CD4-positive, alpha-beta T cell treated with Interleukin-10 for 1 hour (primary cell): Measurements from ENCODE around the gene OSBP2.
A peak's percentile ranks its signal among the peaks of the same experiment; 100 is the strongest.

Experiments used
- DNase-seq: peaks from one replicate; pipeline ENCODE4 v3.0.0-alpha.2; 2020

Gene OSBP2

DNA sequence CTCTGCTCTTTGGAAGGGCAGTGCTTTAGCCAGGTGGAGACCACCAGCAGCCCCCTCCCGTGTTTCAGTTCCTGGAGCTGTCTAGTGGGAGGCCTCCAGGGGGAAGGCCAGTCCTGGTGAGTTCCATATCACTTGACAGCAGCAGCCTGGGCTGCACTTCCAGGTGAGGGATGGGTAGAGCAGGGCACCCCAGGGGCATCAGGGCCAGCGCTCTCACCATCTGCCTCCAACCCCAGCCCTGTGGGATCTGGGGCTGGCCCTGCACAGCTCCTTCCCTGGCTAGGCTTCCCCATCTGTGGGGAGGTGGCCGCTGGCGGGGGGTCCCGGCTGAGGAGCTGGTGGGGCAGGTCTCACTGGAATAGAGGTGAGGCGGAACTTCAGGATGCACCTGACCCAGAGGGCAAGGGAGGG, 213.4 kb downstream of the OSBP2 start:
- no peak for DNase-seq

DNA sequence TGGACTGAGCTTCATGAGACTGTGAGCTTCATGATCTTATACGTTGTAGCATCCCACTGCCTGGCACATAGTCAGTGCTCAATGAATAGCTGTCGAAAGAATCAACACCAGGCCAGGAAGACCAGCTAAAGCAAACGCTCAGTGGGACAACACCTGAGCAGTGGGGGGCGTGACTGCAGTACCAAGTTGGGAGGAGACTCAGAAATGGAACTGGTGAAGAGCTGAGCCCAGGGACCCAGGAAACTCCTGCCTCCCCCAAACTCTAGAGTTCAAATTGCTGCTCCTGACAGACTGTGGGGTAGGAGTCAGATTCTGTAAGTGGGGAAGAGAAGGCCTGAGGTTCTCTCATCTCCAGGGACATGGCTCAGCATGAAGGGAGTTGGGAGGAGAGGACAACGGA, 214.6 kb downstream of the OSBP2 start:
- no peak for DNase-seq

DNA sequence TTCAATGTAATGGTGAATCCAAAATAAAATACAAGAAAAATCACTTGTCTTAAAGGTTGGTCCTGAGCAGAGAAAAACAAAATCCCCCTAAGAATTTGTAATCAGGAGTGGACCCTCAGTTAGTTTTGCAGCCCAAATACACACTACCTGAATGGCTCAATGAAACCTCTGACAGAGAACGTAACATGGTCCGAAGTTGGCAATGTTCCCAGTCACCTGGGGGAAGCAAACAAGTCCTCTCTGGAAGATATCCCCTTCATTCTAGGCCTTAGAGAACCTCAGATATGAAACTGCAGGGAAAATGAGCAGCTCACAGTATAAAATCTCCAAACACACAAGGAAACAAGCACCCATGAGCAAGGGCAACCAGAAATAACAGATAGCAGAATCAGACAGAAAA, 215.7 kb downstream of the OSBP2 start:
- no peak for DNase-seq

DNA sequence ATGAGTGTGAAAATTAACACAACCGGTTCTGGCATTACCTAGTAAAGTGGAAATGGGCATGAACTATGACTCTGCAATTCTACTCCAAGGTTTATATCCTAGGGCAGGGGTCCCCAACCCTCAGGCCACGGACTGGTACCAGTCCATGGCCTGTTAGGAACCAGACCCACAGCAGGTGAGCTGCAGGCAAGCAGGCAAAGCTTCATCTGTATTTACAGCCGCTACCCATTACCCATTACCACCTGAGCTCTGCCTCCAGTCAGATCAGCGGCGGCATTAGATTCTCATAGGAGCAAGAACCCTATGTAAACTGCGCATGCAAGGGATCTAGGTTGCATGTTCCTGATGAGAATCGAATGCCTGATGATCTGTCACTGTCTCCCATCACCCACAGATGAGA, 224.1 kb downstream of the OSBP2 start:
- no peak for DNase-seq

DNA sequence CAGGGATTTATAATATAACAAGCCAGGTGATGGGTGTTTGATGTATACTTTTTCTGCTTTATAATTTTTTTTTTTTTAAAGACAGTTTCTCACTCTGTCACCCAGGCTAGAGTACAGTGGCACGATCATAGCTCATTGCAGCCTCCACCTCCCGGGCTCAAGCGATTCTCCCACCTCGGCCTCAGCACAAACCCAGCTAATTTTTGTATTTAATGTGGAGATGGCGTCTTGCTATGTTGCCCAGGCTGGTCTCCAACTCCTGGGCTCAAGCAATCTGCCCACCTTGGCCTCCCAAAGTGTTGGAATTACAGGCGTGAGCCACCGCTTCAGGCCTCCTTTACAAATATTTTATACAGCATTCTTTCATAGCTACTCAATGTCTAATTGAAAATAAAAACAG, 225.3 kb downstream of the OSBP2 start:
- DNase-seq, result no peak

DNA sequence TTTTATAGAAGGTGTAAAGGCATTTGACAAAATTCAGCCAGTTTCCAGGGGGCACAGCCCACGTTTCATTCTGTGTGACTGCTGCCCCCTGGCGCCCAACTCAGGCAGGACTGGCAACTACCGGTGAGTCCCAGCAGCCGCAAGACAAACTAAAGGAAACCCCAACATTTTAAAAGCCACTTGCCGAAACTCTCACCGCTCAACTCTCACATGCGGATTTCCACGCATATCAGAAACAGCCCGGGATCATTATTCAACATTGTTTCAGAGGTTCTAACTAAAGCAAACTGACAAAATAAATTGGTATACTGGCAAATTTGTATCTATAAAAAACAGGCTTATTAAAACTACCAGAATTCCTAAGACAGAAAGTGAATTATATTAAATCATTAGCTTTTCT, 225.7 kb downstream of the OSBP2 start:
- DNase-seq, result peak; percentile 85

DNA sequence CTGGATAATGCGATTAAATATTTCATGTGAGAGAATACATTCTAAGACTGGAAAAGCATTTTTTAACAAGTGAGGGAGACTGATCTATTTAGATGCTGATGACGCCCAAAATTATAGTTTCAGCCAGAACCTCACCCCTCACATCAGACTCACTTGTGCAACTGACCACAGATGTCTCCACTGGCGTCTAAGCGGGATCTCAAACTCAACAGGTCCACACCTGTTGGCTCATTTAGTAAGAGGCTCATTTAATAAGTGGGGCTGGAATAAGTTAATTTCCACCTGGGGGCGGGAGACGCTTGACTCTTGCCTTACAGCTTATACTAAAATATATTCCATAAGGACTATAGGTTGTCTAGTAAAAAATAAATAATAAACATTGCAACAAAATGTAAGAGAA, 226.4 kb downstream of the OSBP2 start:
- no peak for DNase-seq

DNA sequence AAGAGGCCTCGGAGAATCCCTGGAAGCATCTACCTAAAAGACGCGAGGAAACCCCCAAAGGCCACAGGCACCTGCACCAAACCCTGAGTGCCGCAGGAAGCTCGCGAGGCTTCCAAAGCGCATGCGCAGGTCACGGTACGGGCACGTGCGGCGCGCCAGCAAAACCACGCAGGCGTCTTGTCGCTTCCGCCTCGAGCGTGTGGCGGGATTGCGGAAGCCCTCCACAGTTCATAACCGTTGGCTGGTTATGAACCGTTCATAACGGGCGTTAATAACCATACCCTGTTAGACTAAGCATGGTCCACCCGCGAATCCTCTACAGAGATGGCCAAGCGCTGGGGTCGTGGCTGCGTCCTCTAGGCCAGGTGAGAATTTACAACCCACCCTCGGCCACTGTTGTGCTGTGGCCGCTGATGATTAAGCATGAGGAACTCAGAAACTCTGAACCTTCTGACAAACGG, 227.5 kb downstream of the OSBP2 start:
- DNase-seq, result peak; percentile 88

DNA sequence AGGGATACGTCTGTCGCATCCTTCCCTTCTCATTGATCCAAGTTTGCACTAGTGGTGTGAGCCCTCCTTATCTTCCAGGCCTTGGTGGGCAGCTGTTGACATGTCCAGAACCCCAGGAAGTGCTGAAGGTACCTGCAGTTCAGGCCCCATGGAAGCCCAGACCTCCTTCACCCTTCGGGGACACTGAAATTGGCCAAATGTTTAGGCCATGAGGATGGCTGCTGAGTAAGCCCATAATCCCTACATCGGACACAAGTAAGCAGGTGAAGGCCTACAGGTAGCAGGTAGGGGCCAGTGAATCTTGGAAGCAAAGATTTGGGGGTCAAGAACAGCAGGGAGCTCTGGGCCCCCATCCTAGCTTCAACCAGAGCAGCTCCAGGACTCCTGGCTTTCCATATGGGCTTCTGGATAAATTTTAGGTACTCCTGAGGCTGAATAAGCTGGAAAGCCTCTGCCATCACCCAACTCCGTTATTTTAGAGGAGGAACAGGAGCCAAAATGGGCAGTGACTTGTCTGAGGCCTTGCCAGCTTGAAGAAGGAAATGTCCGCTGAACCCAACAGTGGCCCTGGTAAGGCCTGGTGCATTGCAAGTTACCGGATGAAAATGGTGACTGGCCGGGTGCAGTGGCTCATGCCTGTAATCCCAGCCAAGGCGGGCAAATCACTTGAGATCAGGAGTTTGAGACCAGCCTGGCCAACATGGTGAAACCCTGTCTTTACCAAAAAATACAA, 228.7 kb downstream of the OSBP2 start:
- no peak for DNase-seq

DNA sequence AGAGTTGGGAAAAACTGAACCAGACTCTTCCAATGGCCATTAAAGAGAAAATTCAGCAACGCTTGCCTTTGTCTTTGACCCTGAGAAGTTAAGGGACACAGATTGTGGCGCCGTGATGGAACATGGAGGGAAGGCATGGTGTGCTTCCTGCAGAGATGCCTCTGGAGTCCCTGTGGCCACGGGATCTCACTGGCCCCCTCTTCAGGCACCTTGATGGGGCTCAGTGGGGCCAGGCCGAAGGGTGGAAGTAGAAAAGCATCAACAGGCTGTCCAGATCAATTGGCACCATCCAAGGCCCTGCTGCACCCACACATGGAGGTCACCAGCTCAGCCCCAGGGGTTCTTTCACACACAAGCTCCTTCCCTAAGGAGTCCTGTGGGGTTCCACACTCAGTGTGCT, 231.0 kb downstream of the OSBP2 start:
- no peak for DNase-seq

DNA sequence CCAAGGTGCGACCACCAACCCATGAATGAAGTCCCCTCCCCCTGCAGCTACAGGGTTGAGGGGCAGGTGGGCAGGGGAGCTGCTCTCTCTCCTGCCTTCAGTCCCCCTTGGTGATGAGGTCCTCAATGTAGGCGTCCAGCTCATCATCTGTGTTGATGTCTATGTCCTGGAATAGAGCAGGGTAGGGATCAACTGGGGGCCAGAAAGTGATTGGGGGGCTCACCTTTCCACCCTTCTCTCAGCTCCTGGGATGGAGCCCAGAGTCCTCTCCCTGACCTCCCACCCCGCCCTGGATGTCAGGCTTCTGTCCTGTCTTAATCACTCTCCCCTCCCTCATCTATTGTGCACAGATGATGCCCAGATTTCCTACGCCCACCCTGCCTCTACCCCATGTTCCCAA, 232.0 kb downstream of the OSBP2 start:
- DNase-seq, result no peak

DNA sequence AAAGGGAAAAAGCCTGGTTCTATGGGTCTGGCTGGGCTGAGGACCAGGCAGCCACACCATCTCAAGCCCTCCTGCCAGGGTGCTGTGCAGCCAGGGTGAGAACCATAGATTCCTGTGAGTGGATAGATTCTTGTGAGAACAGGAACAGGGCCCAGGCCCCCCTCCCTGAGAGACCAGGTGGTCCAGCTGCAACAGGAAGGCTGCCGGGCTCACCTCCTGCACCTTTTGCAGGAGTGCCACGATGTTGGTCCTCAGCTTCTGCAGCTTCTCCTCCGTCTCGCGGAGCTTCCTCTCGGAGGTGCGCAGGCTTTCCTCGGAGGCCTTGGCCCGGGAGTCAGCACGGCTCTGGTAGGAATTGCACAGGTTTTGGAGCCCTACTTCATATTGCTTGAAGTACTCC, 233.1 kb downstream of the OSBP2 start:
- no peak for DNase-seq

DNA sequence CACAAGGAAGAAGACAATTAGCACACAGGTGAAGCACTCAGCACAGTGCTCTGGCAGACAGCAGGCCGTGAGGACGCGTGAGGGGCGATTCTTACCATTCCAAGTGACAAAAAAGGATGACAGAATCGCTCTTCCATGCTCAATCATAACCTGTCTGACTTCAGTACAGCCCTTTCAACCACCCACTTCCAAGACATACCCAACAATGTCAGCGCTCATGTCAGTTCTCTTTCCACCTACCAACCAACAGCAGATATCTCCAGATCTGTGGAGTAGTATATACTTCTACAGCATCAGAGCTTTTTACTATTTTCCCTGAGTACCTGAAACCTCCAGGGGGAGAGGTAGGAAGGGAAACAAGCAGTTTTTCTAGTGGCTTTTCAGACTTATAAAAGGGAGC, 233.7 kb downstream of the OSBP2 start:
- no peak for DNase-seq

DNA sequence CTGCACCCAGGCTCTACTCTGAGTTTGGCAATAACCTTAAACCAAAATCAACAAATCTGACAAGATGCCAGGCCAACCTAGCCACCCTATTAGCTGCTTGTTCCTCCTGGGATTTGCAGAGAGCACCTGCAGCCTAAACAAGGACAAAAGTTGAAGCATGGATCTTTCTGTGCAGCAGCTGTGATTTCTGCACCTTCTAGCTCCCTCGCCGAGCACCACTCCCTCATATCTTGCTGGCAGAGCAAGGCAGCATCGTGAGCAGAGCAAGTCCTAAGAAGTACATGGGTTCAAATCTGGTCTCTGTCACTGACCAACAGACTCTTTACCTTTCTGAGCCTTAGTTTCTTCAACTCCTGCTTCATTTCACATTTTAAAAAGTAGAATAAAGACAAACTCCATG, 235.6 kb downstream of the OSBP2 start:
- DNase-seq, result no peak

DNA sequence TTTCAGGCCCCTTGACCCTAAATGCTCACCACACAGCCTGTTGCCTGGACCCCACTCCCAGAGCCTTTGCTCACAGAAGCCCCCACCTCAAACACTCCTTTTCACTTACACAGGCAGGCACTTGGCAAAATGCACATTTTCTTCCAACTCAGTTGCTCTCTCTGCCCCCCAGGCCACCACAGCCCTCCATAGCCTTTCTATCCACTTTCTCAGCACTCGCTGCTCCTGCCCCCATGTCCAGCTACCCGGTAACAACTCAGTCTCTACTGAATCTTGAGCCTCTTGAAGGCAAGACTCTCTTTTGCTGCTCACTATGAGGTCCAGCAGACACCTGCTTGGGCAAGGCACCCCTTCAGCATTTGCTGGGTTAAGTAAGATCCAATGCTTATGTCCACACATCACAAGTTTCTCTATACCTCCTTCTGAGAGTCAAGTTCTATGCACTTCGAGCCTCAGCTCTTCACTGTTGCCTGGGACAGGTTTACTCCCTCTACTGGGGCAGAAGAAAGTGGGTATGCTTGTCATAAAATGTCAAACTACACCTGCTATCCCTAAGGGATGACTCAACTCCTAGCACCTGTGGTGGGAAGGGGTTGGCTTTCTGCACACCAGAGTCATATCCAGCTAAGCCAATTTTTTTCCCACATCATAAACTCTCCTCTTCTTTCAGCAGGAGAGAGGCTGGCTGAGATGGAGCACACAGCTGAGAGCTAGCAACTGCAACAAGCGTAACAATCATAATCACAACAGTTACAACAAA, 237.0 kb downstream of the OSBP2 start:
- DNase-seq, result no peak

DNA sequence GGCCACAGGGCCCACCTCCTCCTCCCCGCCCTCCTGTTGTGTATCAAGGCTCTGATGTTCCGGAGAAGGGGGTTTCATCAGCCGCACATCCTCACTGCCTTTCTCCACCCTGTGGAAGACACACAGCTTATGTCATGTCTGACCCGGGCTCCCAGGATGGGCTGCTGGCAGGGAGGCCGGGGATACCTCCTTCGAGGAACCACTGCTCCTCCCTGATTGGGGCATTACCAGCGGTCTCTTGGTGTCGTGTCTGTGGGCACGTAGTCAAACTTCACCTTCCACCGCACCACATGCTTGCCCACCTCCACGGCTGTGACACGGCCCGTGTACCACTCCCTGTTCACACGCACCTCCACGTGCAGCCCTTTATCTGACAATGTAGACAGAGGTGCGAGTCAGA, 238.0 kb downstream of the OSBP2 start:
- no peak for DNase-seq

DNA sequence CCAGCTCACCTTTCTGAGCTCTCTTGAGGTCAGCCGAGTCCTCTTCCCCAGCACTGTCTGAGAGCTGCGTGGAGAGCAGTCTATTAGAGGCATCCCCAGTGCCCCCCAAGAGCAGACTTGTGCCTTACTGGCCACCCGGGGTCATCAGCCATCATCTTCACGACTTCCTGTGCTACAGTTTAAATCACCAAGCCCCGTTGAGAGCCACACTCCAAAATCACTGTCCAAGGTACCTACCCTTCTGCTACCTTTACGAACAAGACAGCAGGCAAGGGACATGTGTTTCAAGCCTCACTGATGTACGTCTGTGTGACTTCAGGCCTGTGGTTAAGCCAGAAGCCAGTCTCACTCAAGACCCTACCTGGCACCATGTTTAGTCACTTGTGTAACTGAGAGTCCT, 238.8 kb downstream of the OSBP2 start:
- no peak for DNase-seq

DNA sequence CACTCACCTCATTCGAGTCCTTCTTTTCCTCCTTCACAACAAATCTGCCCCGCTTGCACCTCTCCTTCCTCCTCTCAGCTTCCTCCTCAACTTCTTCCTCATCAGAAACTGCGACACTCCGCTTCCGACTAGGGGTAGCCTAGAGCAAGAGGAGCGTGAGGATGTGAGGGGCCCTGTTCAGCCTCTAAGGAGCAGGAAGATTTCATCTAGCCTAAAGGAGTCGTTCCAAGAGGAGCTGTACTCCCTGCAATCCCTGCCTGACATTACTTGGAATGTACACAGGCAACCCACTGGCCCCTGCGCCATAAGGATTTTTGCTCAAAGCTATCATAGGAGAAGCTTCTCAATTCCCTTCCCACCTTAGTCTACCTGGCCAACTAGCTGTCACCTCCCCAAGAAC, 239.4 kb downstream of the OSBP2 start:
- no peak for DNase-seq

DNA sequence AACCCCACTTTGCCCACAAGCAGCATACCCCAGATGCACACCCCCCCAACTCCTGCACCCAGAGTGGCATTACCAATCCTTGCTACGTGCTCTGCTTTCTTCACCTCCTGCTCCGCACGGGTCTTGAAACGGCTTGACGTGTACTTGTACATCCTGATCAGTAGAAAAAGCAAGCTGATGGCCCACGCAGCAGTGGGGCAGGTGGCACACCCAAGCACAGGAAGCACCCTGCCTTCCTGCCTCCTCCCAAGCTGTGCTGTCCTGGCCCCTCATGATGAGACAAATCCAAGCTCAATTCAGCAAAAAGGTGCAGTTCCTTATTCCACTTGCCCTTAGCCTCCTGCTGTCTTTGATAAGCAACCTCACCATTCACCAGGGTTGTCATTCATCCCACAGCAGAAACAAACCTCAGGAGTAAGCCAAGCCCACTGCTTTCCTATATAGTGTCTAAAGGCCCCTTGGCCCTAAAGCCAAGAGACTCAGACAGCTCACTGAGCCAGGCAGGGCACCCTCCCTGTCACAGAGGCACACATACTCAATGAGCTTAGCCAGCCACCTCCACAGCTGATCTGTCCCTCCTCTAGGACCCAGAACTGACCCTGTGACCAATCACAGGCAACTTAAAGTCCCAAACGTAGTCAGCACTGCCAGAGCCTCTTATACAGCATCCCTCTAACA, 246.2 kb downstream of the OSBP2 start:
- DNase-seq, result peak; percentile 53

DNA sequence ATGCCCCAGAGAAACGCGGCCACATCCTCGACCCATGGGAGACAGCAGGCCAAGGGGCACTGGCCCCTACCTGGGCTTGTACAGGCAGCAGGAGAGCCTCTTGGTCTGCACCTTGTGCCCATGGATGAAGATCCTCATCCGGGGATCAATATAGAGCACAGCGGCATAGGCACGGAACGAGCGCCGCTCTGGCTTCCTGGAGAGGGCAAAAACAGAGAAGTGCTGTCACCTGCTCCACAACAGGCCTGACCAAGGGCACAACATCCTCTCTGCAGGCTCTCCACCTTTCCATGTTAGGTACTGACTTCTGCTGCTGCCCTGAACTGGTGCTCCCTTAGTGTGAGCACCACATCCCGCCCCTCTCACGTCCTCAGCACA, 246.7 kb downstream of the OSBP2 start:
- no peak for DNase-seq

DNA sequence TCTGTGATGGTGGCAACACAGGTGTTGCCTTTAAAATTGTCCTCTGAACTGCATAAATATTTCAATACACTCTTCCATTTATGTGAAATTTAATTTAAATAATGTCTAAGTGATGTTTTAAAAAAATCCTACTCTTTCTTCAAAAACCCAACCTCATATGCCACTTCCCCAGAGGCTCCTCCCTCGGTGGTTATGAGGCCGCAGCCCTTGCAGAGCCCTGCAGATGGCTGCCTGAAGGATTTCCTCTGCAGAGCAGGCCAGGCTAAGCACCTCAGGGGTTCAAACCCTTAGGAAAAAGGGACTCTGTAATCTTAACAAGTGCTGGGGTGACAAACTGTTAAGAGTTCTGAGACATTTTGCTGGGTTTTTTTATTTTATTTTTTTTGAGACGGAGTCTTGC, 248.7 kb downstream of the OSBP2 start:
- DNase-seq, result peak; percentile 67

DNA sequence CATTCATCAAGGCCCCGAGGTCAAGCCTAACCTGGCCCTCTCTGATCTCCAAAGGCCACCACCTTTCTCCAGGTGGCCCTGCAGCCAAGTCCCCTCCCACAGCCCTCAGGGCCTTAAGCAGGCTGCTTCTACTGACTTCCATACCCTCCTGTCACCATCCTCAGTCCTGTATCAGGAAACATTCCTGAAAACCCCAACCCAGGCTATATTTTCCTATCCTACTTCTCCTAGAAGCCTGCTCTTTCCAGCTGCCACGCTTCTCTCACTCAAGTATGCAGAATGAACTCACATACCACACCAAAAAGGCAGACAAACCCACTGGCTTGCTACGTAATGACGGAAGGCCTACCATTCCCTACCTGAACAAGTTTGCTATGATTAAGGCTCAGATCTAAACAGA, 250.3 kb downstream of the OSBP2 start:
- no peak for DNase-seq

DNA sequence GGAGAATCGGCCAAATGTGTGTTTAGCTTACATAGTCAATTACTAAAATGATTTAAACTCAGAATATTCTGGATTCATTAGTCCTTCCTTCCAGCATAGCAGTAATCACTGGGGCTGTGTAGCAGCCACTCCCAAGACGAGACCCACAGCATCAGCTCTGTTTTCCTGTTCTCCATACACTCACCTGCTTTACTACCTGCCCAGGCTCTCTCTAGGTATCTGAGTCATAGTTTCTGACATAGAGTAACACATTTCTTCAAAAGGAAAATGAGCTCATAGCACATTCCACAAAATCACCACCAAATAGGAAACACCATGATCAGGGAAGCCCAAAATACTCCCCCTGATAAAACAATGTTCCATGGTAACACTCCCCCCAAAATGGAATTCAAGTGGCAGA, 251.0 kb downstream of the OSBP2 start:
- DNase-seq, result no peak

DNA sequence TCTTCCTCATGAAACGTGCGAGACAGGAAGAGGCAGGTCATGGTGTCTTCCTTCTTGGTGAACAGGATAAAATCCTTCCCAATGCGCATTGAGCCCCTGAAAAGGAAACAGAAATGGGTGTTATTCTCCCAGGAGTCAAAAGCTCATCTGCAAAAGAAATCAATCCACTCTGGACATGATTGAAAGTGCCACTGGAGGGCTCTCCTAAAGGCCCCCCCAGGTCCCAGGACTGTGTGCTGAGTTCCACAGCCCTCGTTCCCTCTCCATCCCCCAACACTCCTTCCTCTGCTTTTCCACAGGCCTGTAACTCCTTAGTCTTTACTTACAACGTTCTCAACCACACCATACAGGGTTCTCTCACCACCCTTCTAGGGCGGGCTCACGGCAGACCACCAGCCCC, 251.7 kb downstream of the OSBP2 start:
- no peak for DNase-seq
